ENCODE results near the gene SPG7.

DNA sequence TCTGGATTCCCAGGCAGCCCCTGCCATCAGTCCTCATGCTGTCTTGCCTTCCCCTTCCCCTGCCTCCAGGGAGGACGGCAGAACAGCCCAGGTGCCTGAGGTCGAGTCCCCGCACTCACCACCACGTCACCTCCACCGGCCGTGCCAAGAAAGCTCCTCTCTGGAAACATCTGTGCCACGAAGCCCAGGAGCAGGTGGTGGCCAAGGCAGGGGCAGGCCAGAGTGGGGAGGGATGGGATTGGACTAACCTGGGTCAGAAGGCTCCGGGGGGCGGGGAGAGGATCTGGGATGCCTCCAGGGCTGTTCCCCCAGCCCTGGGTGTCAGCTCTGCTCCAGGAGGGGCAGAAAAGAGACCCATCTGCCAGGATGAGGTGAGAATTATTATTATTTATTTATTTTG is 97.8 kb downstream of the SPG7 start:
- TF ChIP-seq, protein P1, sequence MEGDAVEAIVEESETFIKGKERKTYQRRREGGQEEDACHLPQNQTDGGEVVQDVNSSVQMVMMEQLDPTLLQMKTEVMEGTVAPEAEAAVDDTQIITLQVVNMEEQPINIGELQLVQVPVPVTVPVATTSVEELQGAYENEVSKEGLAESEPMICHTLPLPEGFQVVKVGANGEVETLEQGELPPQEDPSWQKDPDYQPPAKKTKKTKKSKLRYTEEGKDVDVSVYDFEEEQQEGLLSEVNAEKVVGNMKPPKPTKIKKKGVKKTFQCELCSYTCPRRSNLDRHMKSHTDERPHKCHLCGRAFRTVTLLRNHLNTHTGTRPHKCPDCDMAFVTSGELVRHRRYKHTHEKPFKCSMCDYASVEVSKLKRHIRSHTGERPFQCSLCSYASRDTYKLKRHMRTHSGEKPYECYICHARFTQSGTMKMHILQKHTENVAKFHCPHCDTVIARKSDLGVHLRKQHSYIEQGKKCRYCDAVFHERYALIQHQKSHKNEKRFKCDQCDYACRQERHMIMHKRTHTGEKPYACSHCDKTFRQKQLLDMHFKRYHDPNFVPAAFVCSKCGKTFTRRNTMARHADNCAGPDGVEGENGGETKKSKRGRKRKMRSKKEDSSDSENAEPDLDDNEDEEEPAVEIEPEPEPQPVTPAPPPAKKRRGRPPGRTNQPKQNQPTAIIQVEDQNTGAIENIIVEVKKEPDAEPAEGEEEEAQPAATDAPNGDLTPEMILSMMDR (tag by site-specific recombination; IDR thresholded peaks at IDR 0.05): no peak
- TF ChIP-seq YY1 (tag by site-specific recombination; IDR thresholded peaks at IDR 0.05) (no peak), ZIC2 (tag by site-specific recombination; IDR thresholded peaks at IDR 0.05) (no peak), ZNF660 (tag by site-specific recombination; IDR thresholded peaks at IDR 0.05) (no peak), FEZF1 (tag by site-specific recombination; IDR thresholded peaks at IDR 0.05) (no peak)
- TF ChIP-seq, protein P2, sequence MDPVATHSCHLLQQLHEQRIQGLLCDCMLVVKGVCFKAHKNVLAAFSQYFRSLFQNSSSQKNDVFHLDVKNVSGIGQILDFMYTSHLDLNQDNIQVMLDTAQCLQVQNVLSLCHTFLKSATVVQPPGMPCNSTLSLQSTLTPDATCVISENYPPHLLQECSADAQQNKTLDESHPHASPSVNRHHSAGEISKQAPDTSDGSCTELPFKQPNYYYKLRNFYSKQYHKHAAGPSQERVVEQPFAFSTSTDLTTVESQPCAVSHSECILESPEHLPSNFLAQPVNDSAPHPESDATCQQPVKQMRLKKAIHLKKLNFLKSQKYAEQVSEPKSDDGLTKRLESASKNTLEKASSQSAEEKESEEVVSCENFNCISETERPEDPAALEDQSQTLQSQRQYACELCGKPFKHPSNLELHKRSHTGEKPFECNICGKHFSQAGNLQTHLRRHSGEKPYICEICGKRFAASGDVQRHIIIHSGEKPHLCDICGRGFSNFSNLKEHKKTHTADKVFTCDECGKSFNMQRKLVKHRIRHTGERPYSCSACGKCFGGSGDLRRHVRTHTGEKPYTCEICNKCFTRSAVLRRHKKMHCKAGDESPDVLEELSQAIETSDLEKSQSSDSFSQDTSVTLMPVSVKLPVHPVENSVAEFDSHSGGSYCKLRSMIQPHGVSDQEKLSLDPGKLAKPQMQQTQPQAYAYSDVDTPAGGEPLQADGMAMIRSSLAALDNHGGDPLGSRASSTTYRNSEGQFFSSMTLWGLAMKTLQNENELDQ (tag by site-specific recombination; IDR thresholded peaks at IDR 0.05; ENCODE audit: low read depth): no peak
- TF ChIP-seq, protein P3, sequence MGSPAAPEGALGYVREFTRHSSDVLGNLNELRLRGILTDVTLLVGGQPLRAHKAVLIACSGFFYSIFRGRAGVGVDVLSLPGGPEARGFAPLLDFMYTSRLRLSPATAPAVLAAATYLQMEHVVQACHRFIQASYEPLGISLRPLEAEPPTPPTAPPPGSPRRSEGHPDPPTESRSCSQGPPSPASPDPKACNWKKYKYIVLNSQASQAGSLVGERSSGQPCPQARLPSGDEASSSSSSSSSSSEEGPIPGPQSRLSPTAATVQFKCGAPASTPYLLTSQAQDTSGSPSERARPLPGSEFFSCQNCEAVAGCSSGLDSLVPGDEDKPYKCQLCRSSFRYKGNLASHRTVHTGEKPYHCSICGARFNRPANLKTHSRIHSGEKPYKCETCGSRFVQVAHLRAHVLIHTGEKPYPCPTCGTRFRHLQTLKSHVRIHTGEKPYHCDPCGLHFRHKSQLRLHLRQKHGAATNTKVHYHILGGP (tag by site-specific recombination; IDR thresholded peaks at IDR 0.05): no peak
- TF ChIP-seq, protein P4, sequence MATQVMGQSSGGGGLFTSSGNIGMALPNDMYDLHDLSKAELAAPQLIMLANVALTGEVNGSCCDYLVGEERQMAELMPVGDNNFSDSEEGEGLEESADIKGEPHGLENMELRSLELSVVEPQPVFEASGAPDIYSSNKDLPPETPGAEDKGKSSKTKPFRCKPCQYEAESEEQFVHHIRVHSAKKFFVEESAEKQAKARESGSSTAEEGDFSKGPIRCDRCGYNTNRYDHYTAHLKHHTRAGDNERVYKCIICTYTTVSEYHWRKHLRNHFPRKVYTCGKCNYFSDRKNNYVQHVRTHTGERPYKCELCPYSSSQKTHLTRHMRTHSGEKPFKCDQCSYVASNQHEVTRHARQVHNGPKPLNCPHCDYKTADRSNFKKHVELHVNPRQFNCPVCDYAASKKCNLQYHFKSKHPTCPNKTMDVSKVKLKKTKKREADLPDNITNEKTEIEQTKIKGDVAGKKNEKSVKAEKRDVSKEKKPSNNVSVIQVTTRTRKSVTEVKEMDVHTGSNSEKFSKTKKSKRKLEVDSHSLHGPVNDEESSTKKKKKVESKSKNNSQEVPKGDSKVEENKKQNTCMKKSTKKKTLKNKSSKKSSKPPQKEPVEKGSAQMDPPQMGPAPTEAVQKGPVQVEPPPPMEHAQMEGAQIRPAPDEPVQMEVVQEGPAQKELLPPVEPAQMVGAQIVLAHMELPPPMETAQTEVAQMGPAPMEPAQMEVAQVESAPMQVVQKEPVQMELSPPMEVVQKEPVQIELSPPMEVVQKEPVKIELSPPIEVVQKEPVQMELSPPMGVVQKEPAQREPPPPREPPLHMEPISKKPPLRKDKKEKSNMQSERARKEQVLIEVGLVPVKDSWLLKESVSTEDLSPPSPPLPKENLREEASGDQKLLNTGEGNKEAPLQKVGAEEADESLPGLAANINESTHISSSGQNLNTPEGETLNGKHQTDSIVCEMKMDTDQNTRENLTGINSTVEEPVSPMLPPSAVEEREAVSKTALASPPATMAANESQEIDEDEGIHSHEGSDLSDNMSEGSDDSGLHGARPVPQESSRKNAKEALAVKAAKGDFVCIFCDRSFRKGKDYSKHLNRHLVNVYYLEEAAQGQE (tag by site-specific recombination; IDR thresholded peaks at IDR 0.05): no peak

Data from HEK293 (cell line).